ENCODE data around the gene MSL3. TPM values are rescaled to one million over a fixed set of nuclear protein-coding genes. Genes with fewer than 3 reads are reported as not detected.

MSL3 gene
- total RNA-seq, 1 donor from 2014 or later: 14.5 TPM

DNA sequence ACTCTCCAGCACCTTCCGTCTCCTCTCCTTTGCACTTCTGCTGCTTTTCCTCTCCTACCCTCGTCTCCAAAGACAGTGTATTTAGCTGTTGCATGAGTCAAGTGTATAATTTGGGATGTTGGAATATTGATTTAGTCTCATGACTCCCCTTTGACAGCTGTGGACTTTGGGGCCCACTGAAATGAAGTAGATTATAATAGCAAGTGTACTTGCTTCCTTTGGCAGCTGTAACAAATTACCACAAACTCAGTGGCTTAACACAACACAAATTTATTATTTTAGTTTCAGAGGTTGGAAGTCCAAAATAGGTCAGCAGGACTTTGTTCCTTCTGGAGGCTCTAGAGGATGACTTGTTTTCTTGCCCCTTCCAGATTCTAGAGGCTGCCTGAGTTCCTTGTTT lies 29.5 kb upstream of the MSL3 start:
- Histone ChIP-seq H3K36me3 (ENCODE audit: control insufficient read depth, insufficient read depth, low read length) (no peaks in the 10 kb centered on the region), H3K4me3 (ENCODE audit: low read depth, low read length) (no peak overlapping the region), H3K27me3 (ENCODE audit: control insufficient read depth, insufficient read depth, low read length) (no peaks in the 10 kb centered on the region)
- FAIRE-seq (no peak), DNase-seq (ENCODE audit: low read depth) (no peak)
- TF ChIP-seq CTCF (IDR thresholded peaks at IDR 0.05; ENCODE audit: insufficient read depth, low read length, severe bottlenecking): no peak

DNA sequence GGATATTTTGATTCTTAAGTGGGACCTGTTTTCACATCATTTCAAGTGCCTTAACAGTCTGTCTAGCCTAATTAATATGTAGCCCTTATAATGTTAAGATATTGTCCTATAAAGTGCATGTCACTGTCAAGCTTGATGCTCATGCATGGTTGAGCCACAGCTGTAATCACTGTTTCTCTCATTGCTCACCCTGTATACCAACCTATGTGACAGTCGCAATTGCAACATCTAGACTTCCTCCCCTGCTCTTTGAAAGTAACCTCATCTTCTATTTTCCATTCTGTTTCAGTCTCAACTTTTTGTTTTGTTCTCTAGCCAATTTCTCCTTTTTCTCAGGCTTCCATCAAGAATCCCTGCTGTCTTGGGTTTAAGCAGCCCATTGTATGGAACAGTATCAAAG lies 24.4 kb upstream of the MSL3 start:
- Histone ChIP-seq H3K4me3 (ENCODE audit: low read depth, low read length) (no peak overlapping the region), H3K27me3 (ENCODE audit: control insufficient read depth, insufficient read depth, low read length) (no peaks in the 10 kb centered on the region), H3K36me3 (ENCODE audit: control insufficient read depth, insufficient read depth, low read length) (no peaks in the 10 kb centered on the region)
- DNase-seq (ENCODE audit: low read depth) (no peak), FAIRE-seq (no peak)
- TF ChIP-seq CTCF (IDR thresholded peaks at IDR 0.05; ENCODE audit: insufficient read depth, low read length, severe bottlenecking): no peak

- no peak for TF ChIP-seq CTCF (IDR thresholded peaks at IDR 0.05; ENCODE audit: insufficient read depth, low read length, severe bottlenecking)
- no peak for FAIRE-seq
- no peak for DNase-seq (ENCODE audit: low read depth)
- Histone ChIP-seq H3K36me3 (ENCODE audit: control insufficient read depth, insufficient read depth, low read length) (no peaks in the 10 kb centered on the region), H3K4me3 (ENCODE audit: low read depth, low read length) (no peak overlapping the region), H3K27me3 (ENCODE audit: control insufficient read depth, insufficient read depth, low read length) (no peaks in the 10 kb centered on the region)
Measured at GRCh38 chrX:11739776-11740175, 18.3 kb upstream of the MSL3 start.

DNA sequence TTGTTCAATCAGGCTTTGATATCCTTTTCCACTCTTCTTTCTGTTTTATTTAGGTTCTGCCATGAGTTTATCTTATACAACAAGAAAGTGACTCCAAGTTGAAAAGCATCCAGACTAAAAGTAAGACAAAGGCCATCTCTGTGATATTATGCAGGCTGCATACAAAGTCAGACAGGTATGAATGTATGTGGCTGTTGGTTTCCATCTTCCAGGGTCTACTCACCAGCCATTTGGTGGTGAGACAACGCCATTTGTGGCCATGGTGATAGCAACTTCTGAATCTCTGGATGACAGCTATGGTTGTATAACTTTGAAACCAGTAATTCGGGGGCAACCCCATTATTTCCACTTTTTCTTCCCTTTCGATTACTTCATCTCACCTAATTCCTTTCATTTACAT lies 17.2 kb upstream of the MSL3 start:
- FAIRE-seq (no peak), DNase-seq (ENCODE audit: low read depth) (no peak)
- Histone ChIP-seq H3K4me3 (ENCODE audit: low read depth, low read length) (no peak overlapping the region), H3K36me3 (ENCODE audit: control insufficient read depth, insufficient read depth, low read length) (no peaks in the 10 kb centered on the region), H3K27me3 (ENCODE audit: control insufficient read depth, insufficient read depth, low read length) (no peaks in the 10 kb centered on the region)
- no peak for TF ChIP-seq CTCF (IDR thresholded peaks at IDR 0.05; ENCODE audit: insufficient read depth, low read length, severe bottlenecking)

DNA sequence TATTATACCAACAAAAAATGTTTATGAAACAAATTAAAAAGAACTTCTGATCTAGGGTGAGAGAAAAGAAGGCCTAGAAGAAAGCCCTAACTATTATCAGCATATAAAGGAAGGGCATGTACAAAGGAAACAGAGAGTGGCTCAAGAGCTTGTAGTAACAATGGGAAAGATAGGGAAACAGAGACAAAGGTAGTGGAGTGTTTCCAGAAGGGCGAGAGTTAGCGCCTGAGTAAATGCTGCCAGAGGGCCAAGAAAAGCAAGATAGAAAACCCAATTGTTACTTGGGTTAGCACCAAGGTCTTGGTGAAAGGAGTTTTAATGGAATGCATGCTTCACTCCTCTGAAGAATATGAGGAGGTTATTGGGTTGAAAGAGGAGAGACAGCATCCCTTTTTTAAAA lies 16.5 kb upstream of the MSL3 start:
- no peak for FAIRE-seq

More for the DNA sequence above, 16.5 kb upstream of the MSL3 start:
- Histone ChIP-seq H3K36me3 (ENCODE audit: control insufficient read depth, insufficient read depth, low read length) (no peaks in the 10 kb centered on the region), H3K4me3 (ENCODE audit: low read depth, low read length) (no peak overlapping the region), H3K27me3 (ENCODE audit: control insufficient read depth, insufficient read depth, low read length) (peaks cover 2% of the 10 kb centered on the region)
- no peak for TF ChIP-seq CTCF (IDR thresholded peaks at IDR 0.05; ENCODE audit: insufficient read depth, low read length, severe bottlenecking)
- no peak for DNase-seq (ENCODE audit: low read depth)
